GM19328 (cell line): Measurements from ENCODE around the gene TBXAS1.
"Not testable (repeated sequence)": the region's sequence is repeated elsewhere in the genome, so short reads cannot be mapped to it uniquely, and the experiment has no call there.

Source experiments
- ATAC-seq: cut with Tn5 transposase; IDR thresholded peaks from one replicate; pipeline ENCODE4 v1.9.1; 2021; ENCODE audit warnings: mild to moderate bottlenecking, moderate library complexity; ENCODE audit not compliant: unreplicated experiment

Gene TBXAS1

GRCh38 chr7:139886899-139887298 lies 57.8 kb downstream of the TBXAS1 start:
- ATAC-seq = no peak

- no peak for ATAC-seq
These were observed 59.0 kb downstream of the TBXAS1 start for GRCh38 chr7:139887992-139888481.

GRCh38 chr7:139889186-139889871 lies 60.3 kb downstream of the TBXAS1 start:
- no peak for ATAC-seq

- no peak for ATAC-seq
These were observed 64.4 kb downstream of the TBXAS1 start for GRCh38 chr7:139893461-139893860.

- no peak for ATAC-seq
These were observed 64.9 kb downstream of the TBXAS1 start for GRCh38 chr7:139893999-139894398.

- ATAC-seq = no peak
These were observed 66.2 kb downstream of the TBXAS1 start for GRCh38 chr7:139895141-139895829.

- no peak for ATAC-seq
These were observed 67.2 kb downstream of the TBXAS1 start for GRCh38 chr7:139896288-139896687.

- no peak for ATAC-seq
These were observed 67.8 kb downstream of the TBXAS1 start for GRCh38 chr7:139896831-139897230.

- no peak for ATAC-seq
These were observed 68.5 kb downstream of the TBXAS1 start for GRCh38 chr7:139897422-139898090.

GRCh38 chr7:139898483-139898882 lies 69.4 kb downstream of the TBXAS1 start:
- ATAC-seq = no peak

- no peak for ATAC-seq
These were observed 70.4 kb downstream of the TBXAS1 start for GRCh38 chr7:139899328-139899955.

GRCh38 chr7:139900326-139900725 lies 71.3 kb downstream of the TBXAS1 start:
- no peak for ATAC-seq

GRCh38 chr7:139901056-139901795 lies 72.2 kb downstream of the TBXAS1 start:
- ATAC-seq = no peak

- ATAC-seq = no peak
These were observed 72.8 kb downstream of the TBXAS1 start for GRCh38 chr7:139901901-139902300.

- ATAC-seq = no peak
These were observed 73.5 kb downstream of the TBXAS1 start for GRCh38 chr7:139902436-139903102.

GRCh38 chr7:139903103-139903477 lies 74.0 kb downstream of the TBXAS1 start:
- ATAC-seq = not testable (repeated sequence)

GRCh38 chr7:139906879-139907278 lies 77.8 kb downstream of the TBXAS1 start:
- no peak for ATAC-seq

- ATAC-seq = no peak
These were observed 79.7 kb downstream of the TBXAS1 start for GRCh38 chr7:139908792-139909191.

- no peak for ATAC-seq
These were observed 80.5 kb downstream of the TBXAS1 start for GRCh38 chr7:139909379-139910050.
